HG02571 (cell line): ENCODE results near the gene RNF13.
A peak's percentile ranks its signal among the peaks of the same experiment; 100 is the strongest.
"Not testable (repeated sequence)": the region's sequence is repeated elsewhere in the genome, so short reads cannot be mapped to it uniquely, and the experiment has no call there.

ENCODE experiments used
- ATAC-seq: cut with Tn5 transposase; IDR thresholded peaks from one replicate; pipeline ENCODE4 v1.9.1; 2021; ENCODE audit warnings: mild to moderate bottlenecking, moderate library complexity; ENCODE audit not compliant: unreplicated experiment

Gene RNF13

DNA sequence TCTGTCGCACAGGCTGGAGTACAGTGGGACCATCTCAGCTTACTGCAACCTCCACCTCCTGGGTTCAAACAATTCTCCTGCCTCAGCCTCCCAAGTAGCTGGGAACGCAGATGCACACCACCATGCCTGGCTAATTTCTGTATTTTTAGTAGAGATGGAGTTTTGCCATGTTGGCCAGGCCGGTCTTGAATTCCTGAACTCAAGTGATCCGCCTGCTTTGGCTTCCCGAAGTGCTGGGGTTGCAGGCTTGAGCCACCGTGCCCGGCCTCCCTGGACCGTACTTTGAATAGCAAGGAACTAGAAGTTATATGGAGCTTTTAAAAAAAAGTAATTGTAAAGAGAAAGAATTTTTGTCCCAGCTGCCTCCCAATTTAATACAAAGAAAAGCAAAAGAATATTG is 12.3 kb upstream of the RNF13 start:
- ATAC-seq = no peak

GRCh38 chr3:149801195-149801594 is 11.8 kb upstream of the RNF13 start:
- ATAC-seq = no peak

- ATAC-seq = no peak
These were observed 11.4 kb upstream of the RNF13 start for GRCh38 chr3:149801639-149802038.

GRCh38 chr3:149806171-149806778 is 6.7 kb upstream of the RNF13 start:
- no peak for ATAC-seq

- ATAC-seq = no peak
These were observed 4.7 kb upstream of the RNF13 start for GRCh38 chr3:149808209-149808829.

DNA sequence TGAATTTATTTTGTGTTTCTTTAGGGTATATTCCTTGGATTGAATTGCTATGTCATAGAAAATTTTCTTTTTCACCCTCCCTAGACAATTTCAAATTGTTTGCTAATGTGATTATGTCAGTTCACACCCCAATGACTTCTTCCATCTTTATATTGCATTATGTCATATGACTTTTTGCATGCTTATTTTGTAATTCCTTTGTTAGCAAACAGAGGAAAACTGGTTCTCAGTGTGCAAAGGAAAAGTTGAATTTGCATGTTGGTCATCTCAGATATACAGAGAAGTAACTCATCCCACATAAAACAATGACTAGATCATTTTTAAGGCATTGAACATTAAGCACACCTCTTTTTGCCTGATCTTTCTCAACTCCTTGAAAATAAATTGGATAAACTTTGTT is 3.3 kb upstream of the RNF13 start:
- no peak for ATAC-seq

GRCh38 chr3:149810846-149811245 is 2.2 kb upstream of the RNF13 start:
- ATAC-seq = no peak

DNA sequence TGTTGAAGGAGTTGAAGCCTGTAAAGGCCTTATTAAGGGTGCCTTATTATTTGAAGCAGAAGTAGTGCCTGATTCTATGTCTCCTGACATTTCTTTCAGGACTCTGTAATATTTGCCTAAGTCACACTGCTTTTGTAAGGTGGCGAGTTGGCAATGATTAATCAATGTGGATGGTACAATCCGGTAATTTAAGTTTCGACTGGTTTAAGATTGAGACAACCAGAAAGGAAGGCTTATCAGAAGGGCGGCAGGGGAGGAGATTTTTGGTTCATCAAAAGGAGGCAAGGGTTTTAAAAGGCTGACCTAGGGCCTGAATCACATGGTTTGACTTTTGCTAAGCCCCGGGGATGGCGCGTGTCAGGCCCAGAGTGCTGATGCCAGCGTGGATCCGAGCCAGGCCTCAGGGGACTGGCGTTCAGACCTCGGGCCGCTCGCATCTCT is 830 bp upstream of the RNF13 start:
- no peak for ATAC-seq

DNA sequence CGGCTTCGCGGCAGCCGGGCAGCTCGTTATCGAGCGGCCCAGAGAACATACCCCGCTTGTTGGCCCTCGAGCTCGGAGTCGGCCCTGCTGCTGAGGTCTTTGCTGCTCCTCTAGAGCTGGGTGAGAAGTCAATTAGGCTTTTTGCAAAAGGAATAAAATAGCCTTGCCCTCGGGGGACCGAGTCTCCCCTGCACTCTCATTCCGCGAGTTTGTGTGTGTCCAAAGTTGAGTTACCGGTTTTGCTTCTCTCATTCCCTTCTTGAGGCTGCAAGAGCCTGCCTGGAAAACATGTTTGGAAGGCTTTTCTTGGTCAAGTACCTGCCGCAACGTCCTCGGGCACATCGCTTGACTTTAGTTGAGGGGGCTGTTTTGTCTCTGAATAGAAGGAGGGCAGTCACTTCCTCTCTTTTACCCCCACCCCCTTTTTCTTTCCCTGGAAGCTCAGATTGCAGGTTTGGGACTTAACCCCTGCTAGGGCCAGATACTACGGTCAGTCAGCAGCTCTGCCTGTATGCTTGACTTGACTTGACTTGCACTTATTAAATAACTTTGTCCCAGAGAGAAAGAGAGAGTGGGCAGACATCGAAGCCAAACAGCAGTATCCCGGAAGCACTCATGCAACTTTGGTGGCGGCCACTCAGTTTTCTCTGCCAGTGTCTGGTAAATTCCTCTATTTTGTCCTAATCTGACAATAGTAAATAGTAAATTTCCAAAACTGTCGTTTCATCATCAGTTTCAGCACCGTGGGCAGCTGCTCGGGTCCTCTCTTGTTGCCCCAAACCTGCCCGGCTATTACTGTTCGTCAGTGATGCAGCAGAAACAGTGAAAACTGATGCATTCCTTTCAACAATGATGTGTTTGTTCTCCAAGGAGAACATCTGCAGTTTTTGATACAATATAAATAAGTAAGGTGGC is 609 bp downstream of the RNF13 start:
- ATAC-seq = peak; percentile 21

DNA sequence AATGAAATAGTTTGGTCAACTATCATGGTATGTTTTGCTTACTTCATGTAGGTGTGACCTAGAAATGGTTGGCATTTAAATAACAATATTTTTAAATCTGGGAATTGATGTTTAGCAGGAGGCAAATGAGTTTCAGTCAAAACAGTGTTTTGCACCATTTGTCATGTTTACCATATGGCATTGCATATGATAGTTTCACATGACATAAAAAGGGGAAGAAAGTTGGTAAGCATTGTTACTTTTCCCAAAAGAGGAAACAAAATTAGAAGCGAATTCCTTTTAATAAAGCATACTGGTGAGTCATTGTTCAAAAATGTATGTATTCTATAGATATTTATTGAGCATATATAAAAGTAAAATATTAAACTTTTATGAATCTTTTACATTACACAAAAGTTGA is 2.3 kb downstream of the RNF13 start:
- ATAC-seq = no peak

DNA sequence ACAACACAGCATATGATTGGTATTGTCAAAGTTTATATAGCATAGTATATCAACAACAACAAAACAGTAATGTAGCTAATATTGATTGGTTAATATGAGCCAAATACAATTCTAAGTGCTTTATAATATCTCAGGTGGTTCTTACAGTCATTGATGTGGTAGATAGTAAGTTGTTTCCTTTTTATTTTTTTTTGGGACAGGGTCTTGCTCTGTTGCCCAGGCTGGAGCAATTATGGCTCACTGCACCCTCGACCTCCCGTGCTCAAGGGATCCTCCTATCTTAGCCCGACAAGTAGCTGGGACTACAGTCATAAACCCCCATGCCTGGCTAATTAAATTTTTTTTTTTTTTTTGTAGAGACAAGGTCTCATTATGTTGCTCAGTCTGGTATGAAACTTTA is 2.7 kb downstream of the RNF13 start:
- no peak for ATAC-seq

GRCh38 chr3:149816311-149816710 is 3.3 kb downstream of the RNF13 start:
- ATAC-seq = no peak

- ATAC-seq = no peak
These were observed 4.0 kb downstream of the RNF13 start for GRCh38 chr3:149816986-149817385.

DNA sequence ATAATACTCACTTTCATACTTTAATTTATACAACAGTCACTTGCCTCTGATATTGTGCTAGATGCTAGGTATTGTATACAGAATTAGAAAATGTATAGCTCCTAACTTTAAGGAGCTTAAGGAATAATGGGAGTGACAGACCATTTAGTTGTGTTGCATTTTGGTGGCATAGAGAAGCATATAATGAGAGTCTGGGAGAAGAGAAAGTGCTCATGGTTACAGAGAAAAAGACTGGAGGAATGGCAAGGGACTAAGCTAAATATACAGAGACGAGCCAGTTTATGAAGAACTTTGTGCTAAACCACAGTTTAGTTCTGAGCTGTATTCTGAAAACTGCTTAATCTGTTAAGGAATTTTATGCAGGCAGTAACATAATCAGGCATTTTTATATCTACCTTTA is 6.4 kb downstream of the RNF13 start:
- ATAC-seq = no peak

DNA sequence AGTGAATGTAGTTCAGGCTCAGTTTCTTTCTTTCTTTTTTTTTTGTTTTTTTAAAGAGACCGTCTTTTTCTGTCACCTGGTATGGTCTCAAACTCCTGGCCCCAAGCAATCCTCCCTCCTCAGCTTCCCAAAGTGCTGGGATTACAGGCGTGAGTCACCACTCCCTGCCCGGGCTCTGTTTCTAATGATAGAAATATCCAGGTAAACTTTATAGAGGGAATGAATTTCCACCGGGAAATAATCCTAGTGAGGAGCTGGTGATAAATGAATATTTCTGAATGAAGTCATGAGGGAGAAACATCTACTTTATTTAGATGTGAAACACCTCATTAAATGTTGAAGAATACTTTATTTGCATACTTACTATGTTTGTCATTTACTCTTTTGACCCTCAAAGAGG is 7.2 kb downstream of the RNF13 start:
- ATAC-seq = no peak

GRCh38 chr3:149826636-149827035 is 13.6 kb downstream of the RNF13 start:
- ATAC-seq = no peak

DNA sequence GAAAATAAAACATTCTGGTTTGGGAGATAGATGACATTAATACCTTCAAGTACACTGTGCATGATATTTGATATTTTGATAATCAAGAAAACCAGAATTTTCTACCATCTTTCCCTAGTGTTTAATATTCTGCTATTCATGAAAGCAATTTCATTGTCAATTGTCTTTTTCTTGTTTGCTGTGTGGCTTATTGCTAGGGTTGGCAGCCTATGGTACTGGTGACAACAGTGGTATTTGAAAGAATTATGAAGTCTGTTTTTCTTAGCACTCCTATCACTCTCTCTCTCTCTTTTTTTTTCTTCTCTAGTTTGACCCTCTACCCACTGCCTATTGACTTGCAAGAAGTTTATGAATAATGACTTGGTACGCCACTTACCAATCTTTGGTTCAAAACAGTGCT is 15.4 kb downstream of the RNF13 start:
- no peak for ATAC-seq

GRCh38 chr3:149829631-149830030 is 16.6 kb downstream of the RNF13 start:
- ATAC-seq = not testable (repeated sequence)

DNA sequence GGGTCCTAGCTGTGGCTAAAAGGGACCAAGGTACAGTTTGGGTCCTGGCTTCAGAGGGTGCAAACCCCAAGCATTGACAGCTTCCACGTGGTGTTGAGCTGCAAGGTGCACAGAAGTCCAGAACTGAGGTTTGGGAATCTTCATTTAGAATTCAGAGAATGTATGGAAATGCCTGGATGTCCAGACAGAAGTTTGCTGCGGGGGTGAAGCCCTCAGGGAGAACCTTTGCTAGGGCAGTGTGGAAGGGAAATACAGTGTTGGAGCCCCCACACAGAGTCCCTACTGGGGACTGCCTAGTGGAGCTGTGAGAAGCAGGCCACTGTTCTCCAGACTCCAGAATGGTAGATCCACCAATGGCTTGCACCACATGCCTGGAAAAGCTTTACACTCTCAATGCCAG is 17.9 kb downstream of the RNF13 start:
- ATAC-seq = no peak

GRCh38 chr3:149831321-149831720 is 18.3 kb downstream of the RNF13 start:
- no peak for ATAC-seq

DNA sequence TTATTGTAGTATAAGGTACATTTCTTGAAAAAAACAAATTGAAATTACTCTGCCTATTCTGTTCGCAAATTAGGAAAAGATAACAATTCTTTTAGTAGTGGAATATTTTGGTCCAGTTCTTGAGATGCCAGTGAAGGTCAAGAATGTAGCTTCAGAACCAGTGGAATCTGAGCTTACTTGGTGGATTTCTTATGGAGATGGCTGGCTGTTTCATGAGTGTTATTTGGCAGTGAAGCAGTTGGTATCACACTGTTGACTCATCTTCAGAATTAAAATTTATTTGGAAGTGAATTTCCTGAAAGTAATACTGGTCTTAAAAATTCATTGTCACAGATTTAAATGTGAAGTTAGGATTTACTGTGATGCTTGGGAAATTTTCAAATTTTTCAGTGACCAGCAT is 19.1 kb downstream of the RNF13 start:
- no peak for ATAC-seq

- no peak for ATAC-seq
These were observed 20.2 kb downstream of the RNF13 start for GRCh38 chr3:149833241-149833640.
